Neuronal stem cell (in vitro differentiated cells): Measurements from ENCODE around the gene NOP56.
A peak's percentile ranks its signal among the peaks of the same experiment; 100 is the strongest.

ENCODE experiments used
- DNase-seq: peaks from one replicate; pipeline ENCODE4 v3.0.0-alpha.2; 2013; ENCODE audit warnings: low spot score
- H2AFZ ChIP-seq: one replicate; pipeline ENCODE4 v1.6.1; 2013; ENCODE audit warnings: mild to moderate bottlenecking, low read length, inconsistent platforms
- H2AK5ac ChIP-seq: 2 replicates; pipeline ENCODE4 v1.6.1; 2013; ENCODE audit warnings: low read depth, mild to moderate bottlenecking, inconsistent platforms, low read length, moderate library complexity, mixed read lengths
- H2BK120ac ChIP-seq: 2 replicates; pipeline ENCODE4 v1.6.1; 2013; ENCODE audit warnings: low read depth, mild to moderate bottlenecking, inconsistent platforms, low read length, moderate library complexity, mixed read lengths
- H2BK12ac ChIP-seq: one replicate; pipeline ENCODE4 v1.6.1; 2013; ENCODE audit warnings: low read length, inconsistent platforms
- H2BK15ac ChIP-seq: 2 replicates; pipeline ENCODE4 v1.6.1; 2013; ENCODE audit warnings: mild to moderate bottlenecking, low read length, inconsistent platforms, mixed read lengths
- H2BK5ac ChIP-seq: one replicate; pipeline ENCODE4 v1.6.1; 2013; ENCODE audit warnings: inconsistent platforms, mild to moderate bottlenecking, low read length, moderate library complexity
- H3K14ac ChIP-seq: one replicate; pipeline ENCODE4 v1.6.1; 2013; ENCODE audit warnings: low read length, inconsistent platforms
- H3K18ac ChIP-seq: 2 replicates; pipeline ENCODE4 v1.6.1; 2013; ENCODE audit warnings: low read length, inconsistent platforms
- H3K23ac ChIP-seq: 2 replicates; pipeline ENCODE4 v1.6.1; 2013; ENCODE audit warnings: low read depth, mild to moderate bottlenecking, mixed read lengths, low read length, inconsistent platforms; ENCODE audit not compliant: poor library complexity
- H3K27ac ChIP-seq: replicated peaks from 3 replicates; pipeline ENCODE4 v1.5.1; 2013; ENCODE audit warnings: low read length, inconsistent platforms
- H3K27me3 ChIP-seq, 3 experiments: 2 replicates each; pipeline ENCODE4 v1.6.1; 2013; ENCODE audit warnings: low read length in 3 of 3, mild to moderate bottlenecking in 2 of 3, inconsistent platforms in 1 of 3, low read depth in 1 of 3, mixed read lengths in 1 of 3, moderate library complexity in 1 of 3; ENCODE audit not compliant: control insufficient read depth in 3 of 3, insufficient read depth in 3 of 3
- H3K36me3 ChIP-seq, 2 donors: replicated peaks in 1 of 2; 2 replicates each; pipeline ENCODE4 v1.6.1; 2013; ENCODE audit warnings: low read length in 2 of 2; ENCODE audit not compliant: control insufficient read depth in 2 of 2, insufficient read depth in 2 of 2
- H3K4ac ChIP-seq: 2 replicates; pipeline ENCODE4 v1.6.1; 2013; ENCODE audit warnings: inconsistent platforms, mild to moderate bottlenecking, low read length, moderate library complexity
- H3K4me1 ChIP-seq, 2 donors: 1 replicate in 1 of 2; 2 replicates in 1 of 2; pipeline ENCODE4 v1.6.1; 2013; ENCODE audit warnings: low read length in 2 of 2, low read depth in 1 of 2; ENCODE audit not compliant: control insufficient read depth in 2 of 2, insufficient read depth in 1 of 2
- H3K4me2 ChIP-seq: one replicate; pipeline ENCODE4 v1.6.1; 2013; ENCODE audit warnings: mild to moderate bottlenecking, low read length, inconsistent platforms; ENCODE audit not compliant: insufficient read depth, poor library complexity, severe bottlenecking
- H3K4me3 ChIP-seq, 2 donors: 2 replicates each; pipeline ENCODE4 v1.5.1; 2013; ENCODE audit warnings: low read length in 2 of 2, mild to moderate bottlenecking in 2 of 2, inconsistent platforms in 1 of 2, moderate library complexity in 1 of 2
- H3K79me1 ChIP-seq: one replicate; pipeline ENCODE4 v1.6.1; 2013; ENCODE audit warnings: low read depth, mild to moderate bottlenecking, inconsistent platforms, low read length, moderate library complexity
- H3K9ac ChIP-seq: one replicate; pipeline ENCODE4 v1.6.1; 2013; ENCODE audit warnings: mild to moderate bottlenecking, low read depth, low read length, inconsistent platforms; ENCODE audit not compliant: poor library complexity
- H3K9me3 ChIP-seq, 2 donors: replicated peaks in 1 of 2; 2 replicates each; pipeline versions ENCODE3 to v1.6.1; 2013; ENCODE audit warnings: low read length in 2 of 2, mild to moderate bottlenecking in 2 of 2, inconsistent platforms in 1 of 2, low read depth in 1 of 2, mixed read lengths in 1 of 2, moderate library complexity in 1 of 2; ENCODE audit not compliant: control insufficient read depth in 2 of 2, insufficient read depth in 1 of 2
- H4K8ac ChIP-seq: one replicate; pipeline ENCODE4 v1.6.1; 2013; ENCODE audit warnings: low read depth, mild to moderate bottlenecking, inconsistent platforms, low read length, moderate library complexity
- H4K91ac ChIP-seq: one replicate; pipeline ENCODE4 v1.6.1; 2013; ENCODE audit warnings: low read length, low read depth, mild to moderate bottlenecking, inconsistent platforms; ENCODE audit not compliant: poor library complexity
- WGBS, 2 donors: extraction: QIAGEN DNeasy Blood & Tissue Kit; methylation state at CpG; one replicate each; pipeline ENCODE4 v1.1.7; 2013; ENCODE audit warnings: missing lambda C conversion rate in 2 of 2, mixed read lengths in 1 of 2; ENCODE audit not compliant: insufficient read length in 2 of 2, insufficient replicate concordance in 1 of 2; ENCODE audit errors: extremely low coverage in 2 of 2; 5-methylcytosine and 5-hydroxymethylcytosine counted together

The NOP56 gene

GRCh38 chr20:2698186-2698817 lies 45.9 kb downstream of the NOP56 start:
- Histone ChIP-seq H3K4me1 (peaks cover 12 to 18% of the 10 kb centered on the region in 2 donors), H3K9ac (no peak overlapping the region), H2AK5ac (peak overlapping the region; percentile 70), H2BK15ac (no peak overlapping the region), H3K4me3 (no peak overlapping the region), H4K91ac (no peak overlapping the region), H3K23ac (peak overlapping the region; percentile 31), H2BK12ac (no peak overlapping the region), H3K18ac (peak overlapping the region; percentile 39), H4K8ac (peak overlapping the region; percentile 54), H3K9me3 (no peaks in the 10 kb centered on the region), H2BK120ac (peak overlapping the region; percentile 32), H3K27ac (no peak overlapping the region), H3K79me1 (no peaks in the 10 kb centered on the region), H3K27me3 (peaks cover 16 to 42% (median 32%) of the 10 kb centered on the region in 3 experiments), H2BK5ac (no peak overlapping the region), H3K14ac (peak overlapping the region; percentile 73), H2AFZ (no peak overlapping the region), H3K36me3 (no peaks in the 10 kb centered on the region), H3K4ac (no peak overlapping the region), H3K4me2 (no peak overlapping the region)
- WGBS, 2 donors = no CpG with 5 or more reads among the region's 4 CpGs
- no peak for DNase-seq

GRCh38 chr20:2698912-2699311 lies 46.5 kb downstream of the NOP56 start:
- Histone ChIP-seq H2BK5ac (no peak overlapping the region), H3K79me1 (no peaks in the 10 kb centered on the region), H4K8ac (no peak overlapping the region), H3K36me3 (no peaks in the 10 kb centered on the region), H2BK12ac (no peak overlapping the region), H2BK15ac (no peak overlapping the region), H3K4me3 (peak overlapping the region in 1 of 2 donors; percentile 8), H3K9me3 (no peaks in the 10 kb centered on the region), H4K91ac (no peak overlapping the region), H3K9ac (no peak overlapping the region), H3K27ac (no peak overlapping the region), H2BK120ac (no peak overlapping the region), H3K27me3 (peaks cover 10 to 36% (median 28%) of the 10 kb centered on the region in 3 experiments), H3K14ac (no peak overlapping the region), H3K4ac (no peak overlapping the region), H3K4me1 (peaks cover 12 to 18% of the 10 kb centered on the region in 2 donors), H2AK5ac (no peak overlapping the region), H2AFZ (no peak overlapping the region), H3K4me2 (no peak overlapping the region), H3K23ac (no peak overlapping the region), H3K18ac (no peak overlapping the region)
- no peak for DNase-seq
- WGBS, 2 donors = no CpG with 5 or more reads among the region's 4 CpGs

- H3K27me3 ChIP-seq = peaks cover 2 to 27% (median 18%) of the 10 kb centered on the region in 3 experiments
Observed at GRCh38 chr20:2699775-2700413, 47.5 kb downstream of the NOP56 start.

GRCh38 chr20:2700913-2701620 lies 48.6 kb downstream of the NOP56 start:
- Histone ChIP-seq H3K4me2 (no peak overlapping the region), H3K27ac (no peak overlapping the region), H3K9me3 (peaks cover 0 to 2% of the 10 kb centered on the region in 2 donors), H3K79me1 (no peaks in the 10 kb centered on the region), H3K18ac (no peak overlapping the region), H2AK5ac (no peak overlapping the region), H3K36me3 (no peaks in the 10 kb centered on the region), H3K27me3 (peaks cover 0 to 16% (median 9%) of the 10 kb centered on the region in 3 experiments), H4K8ac (no peak overlapping the region), H2AFZ (no peak overlapping the region), H2BK120ac (no peak overlapping the region), H3K23ac (no peak overlapping the region), H2BK5ac (no peak overlapping the region), H3K14ac (no peak overlapping the region), H4K91ac (no peak overlapping the region), H3K4me1 (peaks cover 4 to 5% of the 10 kb centered on the region in 2 donors), H2BK12ac (no peak overlapping the region), H3K9ac (no peak overlapping the region), H3K4me3 (no peak overlapping the region), H3K4ac (no peak overlapping the region), H2BK15ac (no peak overlapping the region)
- no CpG with 5 or more reads among the region's 9 CpGs for WGBS, 2 donors
- DNase-seq = no peak

More at GRCh38 chr20:2699775-2700413, 47.5 kb downstream of the NOP56 start:
- no peaks in the 10 kb centered on the region for H3K79me1 ChIP-seq
- no peak overlapping the region for H3K4me2 ChIP-seq
- no peak for DNase-seq
- no CpG with 5 or more reads among the region's 5 CpGs for WGBS, 2 donors
- H3K36me3 ChIP-seq = no peaks in the 10 kb centered on the region
- no peak overlapping the region for H3K14ac ChIP-seq
- H3K4me3 ChIP-seq = no peak overlapping the region
- no peak overlapping the region for H2BK120ac ChIP-seq
- peaks cover 8 to 9% of the 10 kb centered on the region in 2 donors for H3K4me1 ChIP-seq
- no peak overlapping the region for H3K9ac ChIP-seq
- H3K23ac ChIP-seq = no peak overlapping the region
- H3K18ac ChIP-seq = no peak overlapping the region
- H4K8ac ChIP-seq = no peak overlapping the region
- H2BK15ac ChIP-seq = no peak overlapping the region
- H3K27ac ChIP-seq = no peak overlapping the region
- H2BK5ac ChIP-seq = no peak overlapping the region
- no peak overlapping the region for H2AK5ac ChIP-seq
- H2AFZ ChIP-seq = no peak overlapping the region
- no peaks in the 10 kb centered on the region for H3K9me3 ChIP-seq
- no peak overlapping the region for H2BK12ac ChIP-seq
- H4K91ac ChIP-seq = no peak overlapping the region
- no peak overlapping the region for H3K4ac ChIP-seq
